Tibial nerve (tissue), 4 donors: ENCODE data around the gene KCNJ11.

Source experiments
- EP300 ChIP-seq, 2 donors: sonication (generic); formaldehyde crosslinking; IDR thresholded peaks; one replicate each; pipeline ENCODE4 v1.6.1; 2017; ENCODE audit warnings: antibody characterized with exemption in 2 of 2, mild to moderate bottlenecking in 1 of 2
- POLR2A ChIP-seq, 2 donors: fragments of 450-650 bp; IDR thresholded peaks; one replicate each; pipeline ENCODE4 v1.6.1; 2017; ENCODE audit warnings: antibody characterized with exemption in 2 of 2, mild to moderate bottlenecking in 2 of 2, moderate library complexity in 2 of 2
- TF ChIP-seq, protein P1 (sequence below), 5 experiments: fragments of 200-600 bp in 3 of 5; fragments of 450-650 bp in 2 of 5; sonication (generic) in 3 of 5; IDR thresholded peaks; one replicate each; pipeline ENCODE4 v1.5.1; 2016 to 2019; ENCODE audit warnings: antibody characterized with exemption in 5 of 5, mild to moderate bottlenecking in 3 of 5, moderate library complexity in 2 of 5

- TF ChIP-seq POLR2A (IDR thresholded peaks at IDR 0.05) (no peak), EP300 (IDR thresholded peaks at IDR 0.05) (no peak)
- TF ChIP-seq, protein P1, sequence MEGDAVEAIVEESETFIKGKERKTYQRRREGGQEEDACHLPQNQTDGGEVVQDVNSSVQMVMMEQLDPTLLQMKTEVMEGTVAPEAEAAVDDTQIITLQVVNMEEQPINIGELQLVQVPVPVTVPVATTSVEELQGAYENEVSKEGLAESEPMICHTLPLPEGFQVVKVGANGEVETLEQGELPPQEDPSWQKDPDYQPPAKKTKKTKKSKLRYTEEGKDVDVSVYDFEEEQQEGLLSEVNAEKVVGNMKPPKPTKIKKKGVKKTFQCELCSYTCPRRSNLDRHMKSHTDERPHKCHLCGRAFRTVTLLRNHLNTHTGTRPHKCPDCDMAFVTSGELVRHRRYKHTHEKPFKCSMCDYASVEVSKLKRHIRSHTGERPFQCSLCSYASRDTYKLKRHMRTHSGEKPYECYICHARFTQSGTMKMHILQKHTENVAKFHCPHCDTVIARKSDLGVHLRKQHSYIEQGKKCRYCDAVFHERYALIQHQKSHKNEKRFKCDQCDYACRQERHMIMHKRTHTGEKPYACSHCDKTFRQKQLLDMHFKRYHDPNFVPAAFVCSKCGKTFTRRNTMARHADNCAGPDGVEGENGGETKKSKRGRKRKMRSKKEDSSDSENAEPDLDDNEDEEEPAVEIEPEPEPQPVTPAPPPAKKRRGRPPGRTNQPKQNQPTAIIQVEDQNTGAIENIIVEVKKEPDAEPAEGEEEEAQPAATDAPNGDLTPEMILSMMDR (IDR thresholded peaks at IDR 0.05), result no peak
Observed at GRCh38 chr11:17432002-17432401, 43.5 kb upstream of the KCNJ11 start.
